ENCODE measurements around the gene MIOX. TPM values are rescaled to one million over a fixed set of nuclear protein-coding genes. Genes with fewer than 3 reads are reported as not detected.
A peak's percentile ranks its signal among the peaks of the same experiment; 100 is the strongest.

The MIOX gene
- total RNA-seq, 1 donor from 2014 or later: 0.98 TPM

DNA sequence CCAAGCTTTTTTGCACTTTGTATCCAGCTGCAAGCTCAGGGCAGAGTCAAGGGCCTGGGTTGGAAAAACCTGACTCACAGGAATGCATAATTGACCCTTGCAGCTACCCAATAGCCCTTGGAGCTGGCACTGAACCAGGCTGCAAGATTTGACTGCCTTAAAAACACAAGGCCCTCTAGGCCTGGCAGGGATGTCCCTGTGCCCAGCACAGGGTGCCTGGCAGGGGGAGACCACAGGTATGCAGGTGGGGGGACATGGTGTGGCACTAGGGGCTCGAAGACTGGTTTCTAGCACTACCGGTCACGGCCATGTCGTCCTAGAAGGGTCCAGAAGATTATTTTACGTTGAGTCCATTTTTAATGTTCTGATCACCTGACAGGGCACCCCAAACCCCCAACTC is 42.0 kb upstream of the MIOX start:
- TF ChIP-seq, protein P1, sequence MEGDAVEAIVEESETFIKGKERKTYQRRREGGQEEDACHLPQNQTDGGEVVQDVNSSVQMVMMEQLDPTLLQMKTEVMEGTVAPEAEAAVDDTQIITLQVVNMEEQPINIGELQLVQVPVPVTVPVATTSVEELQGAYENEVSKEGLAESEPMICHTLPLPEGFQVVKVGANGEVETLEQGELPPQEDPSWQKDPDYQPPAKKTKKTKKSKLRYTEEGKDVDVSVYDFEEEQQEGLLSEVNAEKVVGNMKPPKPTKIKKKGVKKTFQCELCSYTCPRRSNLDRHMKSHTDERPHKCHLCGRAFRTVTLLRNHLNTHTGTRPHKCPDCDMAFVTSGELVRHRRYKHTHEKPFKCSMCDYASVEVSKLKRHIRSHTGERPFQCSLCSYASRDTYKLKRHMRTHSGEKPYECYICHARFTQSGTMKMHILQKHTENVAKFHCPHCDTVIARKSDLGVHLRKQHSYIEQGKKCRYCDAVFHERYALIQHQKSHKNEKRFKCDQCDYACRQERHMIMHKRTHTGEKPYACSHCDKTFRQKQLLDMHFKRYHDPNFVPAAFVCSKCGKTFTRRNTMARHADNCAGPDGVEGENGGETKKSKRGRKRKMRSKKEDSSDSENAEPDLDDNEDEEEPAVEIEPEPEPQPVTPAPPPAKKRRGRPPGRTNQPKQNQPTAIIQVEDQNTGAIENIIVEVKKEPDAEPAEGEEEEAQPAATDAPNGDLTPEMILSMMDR (IDR thresholded peaks at IDR 0.05; ENCODE audit: unreplicated experiment): no peak

DNA sequence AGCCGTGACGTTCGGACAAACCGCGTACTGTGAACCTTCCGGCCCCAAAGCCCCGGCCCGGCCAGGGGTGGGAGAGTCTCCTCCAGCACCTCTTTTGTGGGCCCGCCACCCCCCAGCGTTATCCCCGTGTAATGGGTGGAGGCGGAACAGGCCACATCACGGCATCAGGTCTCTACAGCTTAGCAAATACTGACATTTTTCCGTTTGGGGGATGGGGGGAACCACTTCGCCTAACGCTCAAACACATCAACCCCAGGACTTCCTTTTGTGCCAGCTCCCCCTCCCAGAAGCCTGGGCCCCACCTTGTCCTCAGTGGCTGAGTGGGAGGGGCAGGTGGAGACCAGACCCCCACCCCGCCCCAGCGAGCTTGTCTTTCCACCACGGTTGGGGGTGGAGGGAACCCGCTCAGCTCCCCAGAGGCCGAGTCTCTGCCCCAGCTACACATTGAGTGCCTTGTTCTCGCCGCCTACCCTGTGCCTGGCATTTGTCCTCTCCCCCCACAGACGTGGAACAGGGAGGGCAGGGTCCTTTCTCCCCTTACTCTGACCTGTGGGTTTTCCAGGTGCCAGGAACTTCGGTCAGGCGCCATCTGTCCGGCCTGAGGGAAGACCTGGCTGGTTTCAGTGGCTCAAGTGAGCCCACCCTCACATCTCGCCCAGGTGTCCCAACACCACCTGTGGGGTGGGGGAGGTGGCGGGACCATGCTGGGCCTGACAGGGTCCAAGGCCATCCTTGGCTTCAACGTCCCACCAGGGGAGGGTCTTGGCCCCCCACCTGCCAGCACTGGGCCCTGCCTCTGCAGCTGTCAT is 41.4 kb upstream of the MIOX start:
- Mint-ChIP-seq H3K27me3 (no peaks in the 10 kb centered on the region), H3K4me1 (ENCODE audit: low read depth) (no peaks in the 10 kb centered on the region), H3K9me3 (ENCODE audit: low read depth) (no peaks in the 10 kb centered on the region), H3K27ac (peak overlapping the region; percentile 41), H3K36me3 (ENCODE audit: insufficient read depth) (peaks cover 13% of the 10 kb centered on the region), H3K4me3 (ENCODE audit: low read depth) (no peak overlapping the region)
- DNase-seq (ENCODE audit: low spot score, unreplicated experiment): no peak
- TF ChIP-seq, protein P1 (IDR thresholded peaks at IDR 0.05; ENCODE audit: unreplicated experiment): no peak

More for the DNA sequence above, 42.0 kb upstream of the MIOX start:
- no peaks in the 10 kb centered on the region for H3K4me1 Mint-ChIP-seq (ENCODE audit: low read depth)
- DNase-seq (ENCODE audit: low spot score, unreplicated experiment): no peak
- H3K27me3 Mint-ChIP-seq: no peaks in the 10 kb centered on the region
- no peak overlapping the region for H3K4me3 Mint-ChIP-seq (ENCODE audit: low read depth)
- no peaks in the 10 kb centered on the region for H3K9me3 Mint-ChIP-seq (ENCODE audit: low read depth)
- peaks cover 10% of the 10 kb centered on the region for H3K36me3 Mint-ChIP-seq (ENCODE audit: insufficient read depth)
- peak overlapping the region; percentile 41 for H3K27ac Mint-ChIP-seq

DNA sequence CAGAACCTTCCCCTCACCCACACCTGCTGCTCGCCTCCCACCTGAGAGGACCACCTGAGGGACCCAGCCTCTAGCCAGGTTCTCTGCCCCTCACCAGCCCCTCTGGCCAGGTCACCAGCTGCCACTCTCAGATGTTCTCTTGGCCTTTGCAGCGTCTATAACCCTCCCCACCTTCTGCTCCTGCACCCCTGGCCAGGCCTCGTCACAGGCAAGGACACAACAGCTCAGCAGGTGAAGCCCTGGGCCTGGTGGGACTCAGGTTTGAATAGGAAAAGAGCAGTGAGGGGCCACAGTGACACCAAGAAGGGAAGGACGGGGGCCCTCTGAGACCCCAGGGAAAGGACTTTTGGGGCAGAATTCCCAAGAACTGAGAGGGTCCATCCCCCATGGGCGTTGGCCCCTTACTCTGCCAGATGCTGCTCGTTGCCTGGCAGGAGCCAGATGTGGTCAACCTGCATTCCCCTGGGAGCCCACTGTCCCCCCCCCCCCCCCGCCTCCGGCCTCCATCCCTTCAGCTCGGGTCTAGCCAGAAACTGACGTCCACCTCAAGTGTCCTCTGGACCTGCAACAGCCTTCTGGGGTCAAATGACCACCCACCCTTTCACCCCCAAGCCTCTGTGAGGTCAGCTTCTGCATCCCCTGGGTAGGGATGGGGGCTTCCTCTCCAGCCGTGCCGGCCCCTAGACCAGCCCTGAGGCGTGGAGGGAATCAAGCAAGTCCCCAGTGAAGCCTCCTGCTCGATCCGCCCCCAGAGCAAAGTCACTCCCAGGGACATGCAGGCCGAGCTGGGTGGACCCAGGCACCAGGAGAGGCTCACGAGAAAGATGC is 40.6 kb upstream of the MIOX start:
- Mint-ChIP-seq H3K4me3 (ENCODE audit: low read depth) (no peak overlapping the region), H3K4me1 (ENCODE audit: low read depth) (no peaks in the 10 kb centered on the region), H3K27me3 (no peaks in the 10 kb centered on the region), H3K27ac (peak overlapping the region; percentile 56), H3K36me3 (ENCODE audit: insufficient read depth) (peaks cover 16% of the 10 kb centered on the region), H3K9me3 (ENCODE audit: low read depth) (no peaks in the 10 kb centered on the region)
- TF ChIP-seq, protein P1 (IDR thresholded peaks at IDR 0.05; ENCODE audit: unreplicated experiment): no peak
- DNase-seq (ENCODE audit: low spot score, unreplicated experiment): no peak

DNA sequence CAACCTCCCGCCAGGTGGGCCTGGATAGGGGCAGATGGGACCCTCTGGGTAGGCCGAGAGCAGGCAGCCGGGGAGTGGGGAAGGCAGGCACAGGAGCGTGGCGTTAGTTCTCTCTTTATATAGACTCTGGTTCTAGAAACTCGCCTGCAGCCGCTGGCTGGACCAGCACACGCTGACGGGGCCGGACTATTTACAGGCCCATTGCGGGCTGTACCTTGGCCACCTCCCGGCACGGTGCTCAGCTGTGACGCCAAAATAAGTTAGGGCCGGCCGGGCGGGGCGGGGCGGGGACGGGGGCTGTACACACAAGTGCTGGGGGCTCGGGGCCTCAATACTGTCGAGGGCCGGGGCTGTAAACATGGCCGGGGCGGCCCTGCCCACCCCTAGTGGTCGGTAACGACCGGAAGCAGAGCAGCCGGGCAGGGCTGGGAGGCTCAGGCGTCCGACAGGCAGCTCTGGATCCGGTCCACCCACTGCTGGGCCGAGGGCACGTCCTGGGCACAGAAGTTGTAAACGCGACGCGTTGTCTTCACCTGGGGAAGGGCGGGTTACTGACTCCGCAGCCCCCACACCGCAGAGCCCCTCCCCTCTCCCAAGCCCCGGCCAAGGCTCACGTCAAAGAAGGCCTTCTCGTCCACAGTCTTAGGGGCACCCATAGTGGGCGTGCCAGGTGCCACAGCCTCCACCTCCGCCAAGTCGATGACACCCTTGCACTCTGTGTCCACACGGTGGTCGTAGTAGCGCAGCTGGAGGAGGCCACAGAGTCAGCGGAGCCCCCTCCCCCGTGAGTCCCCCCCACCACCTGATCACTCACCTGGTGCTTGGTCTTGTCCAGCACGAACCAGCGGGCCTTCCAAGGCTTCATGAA is 39.7 kb upstream of the MIOX start:
- no peak for DNase-seq (ENCODE audit: low spot score, unreplicated experiment)
- H3K4me3 Mint-ChIP-seq (ENCODE audit: low read depth): no peak overlapping the region
- TF ChIP-seq, protein P1 (IDR thresholded peaks at IDR 0.05; ENCODE audit: unreplicated experiment): no peak
- H3K36me3 Mint-ChIP-seq (ENCODE audit: insufficient read depth): peaks cover 21% of the 10 kb centered on the region
- H3K27me3 Mint-ChIP-seq: no peaks in the 10 kb centered on the region
- no peaks in the 10 kb centered on the region for H3K9me3 Mint-ChIP-seq (ENCODE audit: low read depth)
- no peak overlapping the region for H3K27ac Mint-ChIP-seq
- H3K4me1 Mint-ChIP-seq (ENCODE audit: low read depth): no peaks in the 10 kb centered on the region
